NCI-H1436 treated with DMSO at 0.1 percent for 48 hours (cell line): Measurements from ENCODE around the gene MEIS2.

Experiments used
- DNase-seq: peaks from one replicate; lab custom pipeline; 2025; lab: John Stamatoyannopoulos, UW

The MEIS2 gene

DNA sequence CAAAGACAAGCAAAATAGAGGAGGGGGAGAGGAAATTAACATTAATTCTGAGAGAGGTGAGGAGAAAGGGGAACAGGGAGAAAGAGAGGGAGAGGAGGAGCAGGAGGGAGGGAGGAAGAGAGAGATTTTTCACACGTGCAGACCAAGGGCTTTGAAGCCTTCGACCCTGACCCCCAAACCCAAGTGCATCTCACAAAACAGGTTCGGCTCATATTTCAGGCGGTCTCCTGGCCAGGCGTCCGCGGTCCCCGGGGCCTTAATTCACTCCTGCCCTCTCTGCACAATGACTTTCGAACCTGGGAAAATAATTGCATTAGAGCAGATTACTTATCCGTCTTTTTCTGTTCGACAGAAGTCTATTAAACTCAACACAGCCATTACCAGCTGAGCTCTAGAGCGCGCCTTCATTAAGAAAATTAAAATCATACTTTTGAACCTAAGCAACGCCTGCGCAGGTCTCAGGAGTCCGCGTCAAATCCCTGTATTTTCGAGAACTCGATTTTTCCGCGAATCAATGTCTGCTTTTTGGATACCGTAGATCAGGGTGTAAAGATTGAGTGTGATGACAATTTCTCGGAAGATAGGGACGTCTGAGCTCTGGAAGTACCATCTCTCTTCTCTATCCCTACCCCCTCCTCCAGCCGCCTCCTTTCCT lies 220.7 kb downstream of the MEIS2 start:
- DNase-seq, result no peak

DNA sequence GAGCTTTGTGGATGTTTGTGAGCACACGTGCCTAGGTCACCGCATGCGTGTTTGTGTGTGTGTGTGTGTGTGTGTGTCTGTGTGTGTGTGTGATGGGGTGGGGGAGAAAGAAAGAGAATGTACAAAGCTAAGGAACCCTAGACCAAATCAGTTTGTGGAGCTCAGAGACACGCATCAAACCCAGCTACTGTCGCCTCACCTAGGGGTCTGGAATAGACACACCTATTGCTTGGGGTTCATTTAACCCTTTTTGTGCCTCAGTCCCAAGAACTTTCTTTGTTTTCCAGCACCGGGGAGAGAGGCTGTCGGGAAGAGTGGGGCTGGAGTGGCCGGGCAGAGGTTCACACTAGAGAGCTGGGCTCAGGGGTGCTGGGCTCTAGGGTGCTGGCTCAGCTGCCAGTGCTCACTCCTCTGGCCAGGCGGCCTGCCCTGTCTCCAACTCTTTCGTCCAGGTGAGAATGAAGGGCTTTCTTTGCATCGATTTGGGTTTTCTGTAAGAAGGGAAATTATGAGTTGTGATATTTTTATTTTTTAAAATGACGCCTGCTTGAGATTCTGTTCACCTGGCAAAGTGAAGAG lies 221.6 kb downstream of the MEIS2 start:
- no peak for DNase-seq

DNA sequence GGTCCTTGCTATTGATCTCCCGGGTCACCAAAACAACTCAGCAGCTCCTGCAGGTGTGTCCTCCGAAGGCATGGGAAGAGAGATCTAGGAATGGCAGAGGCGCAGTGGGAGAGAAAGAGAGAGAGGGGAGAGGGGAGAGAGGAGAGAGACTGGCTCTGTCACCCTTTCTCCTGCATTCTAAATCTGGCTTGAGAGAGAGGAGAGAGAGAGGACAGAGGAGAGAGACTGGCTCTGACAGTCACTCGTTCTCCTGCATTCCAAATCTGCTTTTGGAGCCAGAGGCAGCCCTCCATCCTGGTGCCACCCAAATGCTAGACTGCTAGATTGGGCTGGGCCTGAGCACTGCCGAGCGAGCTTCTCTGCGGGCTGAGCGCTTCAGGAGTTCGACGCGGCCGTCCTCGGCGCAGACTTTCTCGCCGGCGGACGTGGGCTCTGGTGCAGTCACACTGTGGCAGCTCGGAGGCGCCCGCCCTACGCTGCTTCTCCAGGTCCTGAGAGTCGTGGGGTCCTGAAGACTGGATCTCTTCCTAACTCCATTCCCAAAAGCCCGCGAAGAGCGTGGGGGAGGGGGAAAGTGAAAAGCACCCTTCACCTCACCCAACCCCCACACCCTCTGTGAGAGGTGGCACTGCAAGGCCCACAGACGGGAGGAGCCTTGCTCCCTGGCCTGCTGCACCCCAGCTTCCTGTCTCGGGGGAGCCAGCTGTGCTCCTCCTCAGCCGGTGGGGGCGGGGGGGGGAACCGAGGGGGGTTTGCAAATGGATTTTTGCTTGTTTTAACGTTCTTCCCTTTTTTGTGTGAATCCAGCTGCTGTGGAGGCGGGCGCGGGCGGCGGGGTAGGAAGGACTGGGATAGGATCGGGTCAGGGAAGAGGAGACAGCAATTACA lies 222.3 kb downstream of the MEIS2 start:
- no peak for DNase-seq

DNA sequence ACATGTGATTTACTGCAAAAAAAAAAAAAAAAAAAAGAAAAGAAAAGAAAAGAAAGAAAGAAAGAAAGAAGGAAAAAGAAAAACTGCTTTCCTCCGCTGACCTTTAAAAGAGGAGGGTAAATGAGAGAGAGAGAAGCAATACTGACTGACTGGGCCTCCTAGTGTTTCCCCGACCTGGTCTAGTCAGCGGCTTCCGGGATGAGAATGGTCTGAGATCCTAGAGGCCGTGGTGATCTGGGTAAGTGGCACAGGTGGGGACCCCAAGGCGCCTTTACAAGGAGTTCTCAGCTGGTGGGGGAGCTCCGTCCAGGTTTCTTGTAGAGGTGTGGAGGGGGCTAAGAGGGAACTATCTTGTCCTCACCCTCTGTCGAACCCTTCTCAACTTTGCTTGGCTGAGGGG lies 223.1 kb downstream of the MEIS2 start:
- no peak for DNase-seq

DNA sequence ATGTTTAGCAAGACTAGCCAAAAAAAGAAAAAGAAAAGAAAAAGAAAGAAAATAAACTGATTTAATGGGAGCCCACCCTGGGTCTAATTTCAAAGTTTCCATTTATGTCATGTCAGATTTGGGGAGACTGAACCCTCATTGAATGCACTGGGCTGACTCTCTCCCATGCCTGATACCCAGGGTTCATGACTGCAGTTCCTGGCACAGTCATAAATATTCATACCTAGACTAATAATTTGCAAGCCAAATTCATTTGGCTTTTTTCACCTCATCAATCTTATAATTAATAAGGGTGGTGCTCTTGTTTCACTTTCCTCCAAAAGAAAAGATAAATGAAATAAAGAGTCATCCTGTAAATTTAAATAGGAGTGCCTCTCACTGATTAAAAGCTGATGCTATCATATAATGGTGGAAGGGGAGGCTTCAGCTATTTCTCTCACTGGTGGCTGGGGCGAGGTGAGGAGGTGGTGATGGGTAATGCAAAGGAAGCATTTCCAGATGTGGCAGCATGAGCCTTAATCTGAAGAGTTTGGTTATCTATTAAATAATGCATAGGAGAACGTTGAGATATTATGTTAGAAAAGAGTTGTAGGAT lies 224.5 kb downstream of the MEIS2 start:
- DNase-seq, result no peak

DNA sequence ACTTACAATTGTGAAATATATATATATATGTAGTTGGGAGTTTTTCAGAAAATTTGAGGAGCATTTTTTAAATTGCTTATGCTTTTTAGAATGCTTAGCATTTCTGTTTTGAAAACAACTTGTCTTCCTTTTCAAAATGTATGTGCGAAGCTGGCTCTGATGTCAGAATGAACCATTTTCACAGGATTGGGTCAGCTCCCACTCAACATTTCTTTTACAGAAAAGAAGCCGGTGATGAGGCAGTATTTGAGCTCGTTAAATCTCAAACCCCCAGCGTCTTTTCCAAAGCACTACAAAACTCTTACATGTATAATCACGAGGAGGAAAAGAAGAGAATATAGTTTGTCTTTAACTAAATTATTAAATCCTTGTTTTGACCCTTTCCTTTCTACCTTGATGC lies 225.4 kb downstream of the MEIS2 start:
- DNase-seq, result no peak

DNA sequence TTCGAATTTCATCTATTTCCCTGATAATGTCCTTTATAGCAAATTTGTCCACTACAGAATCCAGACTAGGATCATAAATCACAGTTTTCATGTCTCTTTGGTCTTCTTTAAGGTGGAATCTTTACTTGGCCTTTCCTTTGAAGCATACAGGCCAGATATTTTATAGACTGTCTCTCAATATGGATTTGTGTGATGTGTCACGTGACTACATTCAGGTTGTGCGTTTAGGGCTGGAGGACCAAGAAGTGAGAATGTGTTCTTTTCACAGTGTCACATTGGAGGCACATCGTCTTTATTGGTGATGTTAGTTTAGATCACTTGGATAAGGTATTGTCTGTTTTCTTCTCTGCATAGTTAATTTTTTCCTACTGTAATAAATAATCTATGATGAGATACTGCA lies 232.9 kb downstream of the MEIS2 start:
- DNase-seq, result no peak

DNA sequence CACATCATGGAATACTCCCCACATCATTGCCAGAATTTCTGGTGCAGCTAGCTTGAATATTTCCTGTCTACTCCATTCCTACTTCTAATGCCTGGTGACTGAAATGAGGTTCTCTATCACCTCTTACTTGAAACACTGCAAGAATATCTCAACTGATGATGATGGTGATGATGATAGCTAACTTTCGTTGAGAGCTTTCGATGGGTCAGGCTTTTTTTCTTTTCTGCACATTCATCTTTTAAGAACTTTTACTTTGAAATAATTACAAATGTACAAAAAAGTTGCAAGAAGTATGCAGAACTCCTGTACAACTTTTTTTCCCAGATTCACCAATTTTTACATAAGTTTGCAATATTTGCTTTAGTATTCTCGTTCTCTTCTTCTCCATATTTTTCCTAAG lies 233.5 kb downstream of the MEIS2 start:
- DNase-seq, result no peak

DNA sequence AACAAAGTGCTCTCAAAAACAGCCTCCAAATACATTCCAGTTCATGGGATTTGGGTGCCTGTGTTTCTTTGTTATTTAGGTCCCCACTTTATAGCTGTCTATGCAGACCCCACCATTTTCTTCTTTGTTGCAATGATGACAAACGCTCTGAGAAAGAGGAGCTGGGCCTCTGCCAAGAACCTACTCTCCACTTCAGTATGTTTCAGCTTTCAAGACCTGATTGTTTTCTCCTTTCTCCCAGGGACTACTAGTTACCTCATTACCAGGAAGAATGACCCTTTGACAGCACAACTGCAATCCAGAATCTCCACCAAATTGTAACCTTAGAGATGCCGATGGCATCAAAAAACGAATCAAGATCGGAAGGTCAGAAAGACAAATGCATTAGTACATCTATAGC lies 236.8 kb downstream of the MEIS2 start:
- peak; percentile 28 for DNase-seq

DNA sequence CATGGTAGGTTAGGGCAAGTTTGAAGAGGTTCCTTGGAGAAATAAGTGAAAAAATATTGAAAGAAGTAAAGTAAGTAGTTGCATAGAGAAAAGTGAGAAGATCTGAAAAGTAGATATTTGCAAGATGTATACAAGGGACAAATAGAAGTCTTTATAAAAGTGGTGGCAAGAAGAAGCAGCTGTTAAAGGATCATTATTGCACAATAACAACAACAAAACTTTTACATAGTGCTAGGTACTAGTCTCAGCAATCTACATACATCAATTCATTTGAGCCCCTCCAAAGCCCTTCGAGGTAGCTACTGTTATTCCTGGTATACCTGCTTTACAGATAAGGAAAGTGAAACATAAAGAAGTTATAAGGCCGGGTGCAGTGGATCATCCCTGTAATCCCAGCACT lies 239.6 kb downstream of the MEIS2 start:
- no peak for DNase-seq

DNA sequence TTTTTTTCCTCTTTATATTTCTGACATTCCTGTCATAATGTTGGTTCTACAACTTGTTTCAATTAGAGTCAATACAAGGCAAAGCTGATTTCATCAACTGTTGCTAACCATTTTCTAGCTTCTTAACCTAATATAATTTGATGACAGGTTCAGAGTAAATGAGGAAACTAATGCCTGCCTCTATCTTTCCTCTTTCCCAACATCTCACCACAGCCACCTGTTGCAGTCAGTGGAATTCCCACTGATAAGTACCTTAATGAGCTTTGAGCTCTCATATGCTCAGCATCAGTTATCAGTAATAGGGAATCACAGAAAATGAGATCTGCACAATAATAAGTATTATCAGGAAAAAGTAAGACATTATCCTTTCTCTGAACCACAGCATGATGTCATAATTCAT lies 241.9 kb downstream of the MEIS2 start:
- no peak for DNase-seq

DNA sequence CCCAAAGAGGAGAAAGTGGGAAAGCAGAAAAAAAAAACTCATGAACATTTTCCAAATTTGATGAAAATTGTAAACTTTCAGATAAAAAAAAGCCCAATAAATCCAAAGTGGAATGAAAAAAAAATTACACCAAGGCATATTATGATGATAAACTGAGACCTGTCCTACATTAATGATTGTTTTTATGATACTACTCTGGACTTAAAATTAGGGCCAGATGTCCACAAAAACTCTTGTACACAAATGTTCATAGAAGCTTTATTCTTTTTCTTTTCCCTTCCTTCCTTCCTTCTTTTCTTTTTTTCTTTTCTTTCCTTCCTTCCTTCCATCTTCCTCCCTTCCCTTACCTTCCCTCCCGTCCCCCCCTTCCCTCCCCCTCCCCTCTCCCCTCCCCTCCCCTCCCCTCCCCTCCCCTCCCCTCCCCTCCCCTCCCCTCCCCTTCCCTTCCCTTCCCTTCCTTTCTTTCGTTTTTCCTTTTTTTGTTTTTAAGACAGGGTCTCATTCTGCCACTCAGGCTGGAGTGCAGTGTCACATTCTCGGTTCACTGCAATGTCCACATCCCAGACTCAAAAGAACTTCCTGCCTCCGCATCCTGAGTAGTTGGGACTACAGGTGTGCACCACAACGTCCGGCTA lies 243.9 kb downstream of the MEIS2 start:
- no peak for DNase-seq

DNA sequence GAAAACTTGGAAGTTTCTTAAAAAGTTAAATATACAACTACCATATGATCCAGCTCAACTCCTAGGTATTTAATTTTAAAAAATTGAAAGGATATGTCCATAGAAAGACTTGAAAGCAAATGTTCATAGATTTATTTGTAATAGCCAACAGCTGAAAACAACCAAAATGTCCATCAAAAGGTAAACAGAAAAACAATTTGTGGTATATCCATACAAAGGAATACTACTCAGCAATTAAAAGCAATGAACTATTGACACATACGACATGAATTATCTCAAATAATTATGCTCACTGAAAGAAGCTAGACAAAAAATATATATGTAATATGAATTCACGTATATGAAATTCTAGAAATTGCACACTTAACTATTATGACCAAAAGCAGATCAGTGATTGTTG lies 249.5 kb downstream of the MEIS2 start:
- DNase-seq, result no peak

DNA sequence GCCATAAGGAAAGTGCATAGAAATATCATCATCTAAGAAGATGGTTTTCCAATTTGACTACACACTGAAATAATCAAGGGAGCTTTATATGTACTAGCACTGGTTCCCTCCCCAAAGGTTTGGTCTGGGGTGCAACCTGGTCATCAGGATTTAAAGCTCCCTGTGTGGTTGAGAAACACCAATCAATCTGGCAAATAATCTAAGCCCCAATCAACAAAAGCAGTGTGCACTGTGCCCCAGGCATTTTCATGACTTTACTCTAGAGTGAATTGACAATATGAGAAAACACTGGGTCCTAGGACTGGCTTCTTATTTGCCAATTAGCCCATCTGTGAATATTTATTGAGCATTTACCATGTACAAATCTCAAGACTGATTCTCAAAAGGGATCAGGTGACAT lies 255.1 kb downstream of the MEIS2 start:
- DNase-seq, result no peak

DNA sequence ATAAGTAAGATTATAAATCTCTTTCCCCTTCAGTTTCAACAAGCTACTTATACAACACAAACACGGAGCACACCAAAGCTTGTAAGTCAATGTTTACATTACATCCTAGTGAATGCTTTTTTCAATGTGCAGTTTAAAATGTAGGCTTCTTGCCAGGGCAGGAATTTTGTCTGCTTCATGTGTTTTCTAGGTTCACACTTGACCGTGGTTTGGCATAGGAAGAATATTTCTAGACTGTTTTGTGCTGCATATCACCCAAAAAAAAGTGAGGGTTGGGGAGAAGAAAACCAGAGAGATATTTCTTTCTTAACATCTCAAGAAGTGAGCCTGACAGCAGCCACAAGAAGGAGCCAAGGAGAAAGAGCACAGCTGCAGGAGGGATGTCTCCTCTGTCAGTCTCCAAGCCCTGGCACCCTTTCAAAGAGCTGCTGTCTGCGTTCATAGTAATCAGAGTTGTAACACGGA lies 255.8 kb downstream of the MEIS2 start:
- DNase-seq, result peak; percentile 66

DNA sequence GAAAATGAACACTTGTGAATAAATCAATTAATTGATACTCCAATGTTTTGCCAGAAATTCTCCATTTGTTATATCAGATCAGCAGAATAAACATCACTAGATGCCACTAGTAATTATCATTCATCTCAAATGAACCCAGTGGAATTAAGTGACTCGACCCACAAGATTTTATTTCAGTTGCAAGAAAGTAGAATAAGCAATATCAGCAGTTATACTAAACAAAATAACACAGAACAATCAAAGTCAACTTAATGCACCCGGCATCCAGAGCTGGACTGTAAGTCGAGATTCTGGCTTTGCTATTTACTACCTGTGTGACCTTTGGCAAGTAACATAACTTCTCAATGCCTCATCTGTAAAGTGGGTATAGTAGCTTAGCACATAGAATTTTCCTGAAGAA lies 256.5 kb downstream of the MEIS2 start:
- DNase-seq, result no peak

DNA sequence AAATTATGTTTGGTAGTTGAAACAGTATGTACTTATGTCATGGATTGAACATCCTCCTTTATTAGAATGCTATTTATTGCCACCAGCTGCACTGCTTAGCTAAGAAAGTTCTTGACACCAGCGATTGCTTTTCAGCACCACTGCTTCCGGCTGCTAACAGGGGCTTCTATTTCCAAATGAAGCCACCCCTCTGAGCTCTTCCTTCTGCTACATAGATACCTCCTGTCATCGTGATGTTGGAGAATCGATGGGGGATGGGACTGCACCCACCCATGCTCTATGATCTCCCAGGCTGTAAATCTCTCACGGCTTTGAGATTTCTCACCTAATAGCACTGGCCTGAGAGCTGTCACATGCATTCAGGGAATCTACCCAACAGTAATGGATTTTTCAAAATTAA lies 259.2 kb downstream of the MEIS2 start:
- no peak for DNase-seq
